Measurements from ENCODE around the gene PCCA. TPM values are rescaled to one million over a fixed set of nuclear protein-coding genes. Genes with fewer than 3 reads are reported as not detected.

PCCA gene
- total and polyA plus RNA-seq, 7 donors = 18.0 to 45.6 (median 42.8) TPM

- H3K4me3 ChIP-seq = no peak overlapping the region
- no peak for TF ChIP-seq POLR2A (IDR thresholded peaks at IDR 0.05)
- no peak for TF ChIP-seq CTCF (IDR thresholded peaks at IDR 0.05)
- TF ChIP-seq POLR2AphosphoS5 (IDR thresholded peaks at IDR 0.05) = no peak
- no peak for TF ChIP-seq EP300 (IDR thresholded peaks at IDR 0.05)
- intact Hi-C loops (cut with DNase I) = no loop called here
- 65 to 77% methylated on average over 9 of the region's 9 CpGs for WGBS, 2 donors
- H3K36me3 ChIP-seq = no peaks in the 10 kb centered on the region
- DNase-seq = no peak
- H3K4me1 ChIP-seq = peaks cover 0 to 13% (median 8%) of the 10 kb centered on the region in 4 donors
- peak overlapping the region in 3 of 4 donors; percentile 59 to 65 (median 61) for H3K27ac ChIP-seq
- no peaks in the 10 kb centered on the region for H3K27me3 ChIP-seq
- no peaks in the 10 kb centered on the region for H3K9me3 ChIP-seq
Observed at GRCh38 chr13:100394005-100394695, 305.3 kb downstream of the PCCA start.

- Histone ChIP-seq H3K9me3 (no peaks in the 10 kb centered on the region), H3K4me1 (peaks cover 0 to 13% (median 8%) of the 10 kb centered on the region in 4 donors), H3K27me3 (no peaks in the 10 kb centered on the region), H3K4me3 (no peak overlapping the region), H3K27ac (no peak overlapping the region), H3K36me3 (no peaks in the 10 kb centered on the region)
- 30 to 74% methylated on average over 4 of the region's 4 CpGs for WGBS, 2 donors
- no peak for DNase-seq
- no peak for TF ChIP-seq POLR2AphosphoS5 (IDR thresholded peaks at IDR 0.05)
- TF ChIP-seq CTCF (IDR thresholded peaks at IDR 0.05) = no peak
- TF ChIP-seq POLR2A (IDR thresholded peaks at IDR 0.05) = no peak
- no peak for TF ChIP-seq EP300 (IDR thresholded peaks at IDR 0.05)
- intact Hi-C loops (cut with DNase I) = no loop called here
Observed at GRCh38 chr13:100395698-100396373, 306.9 kb downstream of the PCCA start.

- TF ChIP-seq CTCF (IDR thresholded peaks at IDR 0.05) (no peak), POLR2AphosphoS5 (IDR thresholded peaks at IDR 0.05) (no peak), EP300 (IDR thresholded peaks at IDR 0.05) (no peak), POLR2A (IDR thresholded peaks at IDR 0.05) (no peak)
- no peak for DNase-seq
- 95 to 96% methylated on average over 6 of the region's 6 CpGs for WGBS, 2 donors
- H3K9me3 ChIP-seq = no peaks in the 10 kb centered on the region
- H3K4me1 ChIP-seq = peaks cover 0 to 13% (median 8%) of the 10 kb centered on the region in 4 donors
- H3K36me3 ChIP-seq = no peaks in the 10 kb centered on the region
- no peaks in the 10 kb centered on the region for H3K27me3 ChIP-seq
- H3K27ac ChIP-seq = no peak overlapping the region
- H3K4me3 ChIP-seq = no peak overlapping the region
- intact Hi-C loops (cut with DNase I) = no loop called here
Observed at GRCh38 chr13:100396776-100397175, 307.9 kb downstream of the PCCA start.

GRCh38 chr13:100397627-100398026, 308.7 kb downstream of the PCCA start:
- intact Hi-C loops (cut with DNase I) = no loop called here
- H3K9me3 ChIP-seq = peaks cover 0 to 1% (median 0%) of the 10 kb centered on the region in 4 donors
- peaks cover 0 to 5% (median 3%) of the 10 kb centered on the region in 4 donors for H3K4me1 ChIP-seq
- no peaks in the 10 kb centered on the region for H3K27me3 ChIP-seq
- H3K4me3 ChIP-seq = no peak overlapping the region
- no peak overlapping the region for H3K27ac ChIP-seq
- DNase-seq = no peak
- TF ChIP-seq POLR2AphosphoS5 (IDR thresholded peaks at IDR 0.05) (no peak), POLR2A (IDR thresholded peaks at IDR 0.05) (no peak), CTCF (IDR thresholded peaks at IDR 0.05) (no peak), EP300 (IDR thresholded peaks at IDR 0.05) (no peak)
- 77% methylated on average over 4 of the region's 4 CpGs for WGBS, 2 donors
- no peaks in the 10 kb centered on the region for H3K36me3 ChIP-seq
